Natural killer cell (primary cell): ENCODE data around the gene GREM2. TPM values are rescaled to one million over a fixed set of nuclear protein-coding genes. Genes with fewer than 3 reads are reported as not detected.

Experiments
- ATAC-seq, 3 donors: fragments of 150-1000 bp in 2 of 3; fragments of 200-7000 bp in 1 of 3; cut with Tn5 transposase; 1 replicate in 1 of 3; 2 replicates in 2 of 3; pipeline ENCODE4 v1.10.0; 2021; ENCODE audit warnings: mild to moderate bottlenecking in 2 of 3, moderate library complexity in 2 of 3
- DNase-seq, 2 donors: peaks; one replicate each; pipeline versions ENCODE4 v3.0.0 to v3.0.0-alpha.2; 2013 to 2021; ENCODE audit warnings: mixed read lengths in 1 of 2
- H3K27ac ChIP-seq: one replicate; pipeline ENCODE4 v1.5.1; 2013; ENCODE audit warnings: mild to moderate bottlenecking, low read length
- H3K27me3 ChIP-seq: one replicate; pipeline ENCODE4 v1.6.1; 2013; ENCODE audit warnings: low read length; ENCODE audit not compliant: control insufficient read depth, insufficient read depth
- H3K36me3 ChIP-seq: one replicate; pipeline ENCODE4 v1.6.1; 2013; ENCODE audit warnings: low read length; ENCODE audit not compliant: control insufficient read depth, insufficient read depth
- H3K4me1 ChIP-seq: one replicate; pipeline ENCODE4 v1.6.1; 2013; ENCODE audit warnings: low read length; ENCODE audit not compliant: control insufficient read depth, insufficient read depth
- H3K4me3 ChIP-seq: one replicate; pipeline ENCODE4 v1.5.1; 2013; ENCODE audit warnings: low read length
- H3K9me3 ChIP-seq: one replicate; pipeline ENCODE4 v1.6.1; 2013; ENCODE audit warnings: low read length; ENCODE audit not compliant: control insufficient read depth, insufficient read depth
- H3K27ac Mint-ChIP-seq, 2 donors: one replicate each; pipeline ENCODE4 v1.8.0; 2022; ENCODE audit warnings: mild to moderate bottlenecking in 2 of 2, mixed read lengths in 2 of 2, moderate library complexity in 1 of 2
- H3K27me3 Mint-ChIP-seq, 2 donors: one replicate each; pipeline ENCODE4 v1.8.0; 2022; ENCODE audit warnings: low read depth in 2 of 2, mixed read lengths in 2 of 2
- H3K36me3 Mint-ChIP-seq: one replicate; pipeline ENCODE4 v1.8.0; 2022; ENCODE audit warnings: mixed read lengths
- H3K4me1 Mint-ChIP-seq, 2 donors: one replicate each; pipeline ENCODE4 v1.8.0; 2022; ENCODE audit warnings: mixed read lengths in 2 of 2
- H3K4me3 Mint-ChIP-seq: one replicate; pipeline ENCODE4 v1.8.0; 2022; ENCODE audit warnings: mild to moderate bottlenecking, moderate library complexity, mixed read lengths
- H3K9me3 Mint-ChIP-seq, 2 donors: one replicate each; pipeline ENCODE4 v1.8.0; 2022; ENCODE audit warnings: mixed read lengths in 2 of 2
- CTCF ChIP-seq: fragments of 200-600 bp; IDR thresholded peaks from one replicate; pipeline ENCODE4 v1.8.0; 2022; ENCODE audit warnings: antibody characterized with exemption
- WGBS: methylation state at CpG from one replicate; pipeline ENCODE4 v1.1.7; 2013; ENCODE audit warnings: missing lambda C conversion rate; ENCODE audit not compliant: insufficient coverage; 5-methylcytosine and 5-hydroxymethylcytosine counted together
- intact Hi-C: fragments of 100-400 bp; cut with micrococcal nuclease; formaldehyde crosslinking; loops from one replicate; pipeline ENCODE4 v1.14.2; 2022
- total RNA-seq, 4 donors: library from RNA; stranded (reverse); fragments of 120-200 nt in 1 of 4; gene quantifications; one replicate each; pipeline versions ENCODE4 v1.2.3 to v1.2.4, GENCODE V29; 2013 to 2022

GREM2 gene
- total RNA-seq, result under 1 TPM in 2 of 3 donors, not detected in 1; 0.08 to 0.34 TPM
- 0.79 TPM for total RNA-seq (2013)

GRCh38 chr1:240611619-240612480 is at the start of gene GREM2:
Gene GREM2, minus strand, starts transcription at chr1:240612155. Its CDS starts 118,680 bp downstream, at chr1:240493475.
- H3K27ac Mint-ChIP-seq, result peak within 1 kb of the TSS; percentile 69 to 81
- peaks cover 31 to 41% of the 10 kb centered on the region in 2 donors for H3K4me1 Mint-ChIP-seq
- H3K9me3 Mint-ChIP-seq, result no peaks in the 10 kb centered on the region
- Histone ChIP-seq H3K36me3 (no peaks in the 10 kb centered on the region), H3K27me3 (peaks cover 7% of the 10 kb centered on the region), H3K9me3 (no peaks in the 10 kb centered on the region), H3K27ac (peak within 1 kb of the TSS; percentile 22), H3K4me3 (peak within 1 kb of the TSS; percentile 57), H3K4me1 (peaks cover 22% of the 10 kb centered on the region)
- H3K36me3 Mint-ChIP-seq, result no peaks in the 10 kb centered on the region
- intact Hi-C loops, result loop anchor here (2.0 kb wide), 1 partner anchor 35 kb away; no protein-coding TSS in a partner anchor
- DNase-seq (peak; percentile 39 to 44), ATAC-seq (peak; percentile 80 to 87 (median 82))
- 3% methylated on average over 40 of the region's 40 CpGs for WGBS
- peak within 1 kb of the TSS; percentile 99 for H3K4me3 Mint-ChIP-seq
- no peak for TF ChIP-seq CTCF
- peaks cover 47 to 90% of the 10 kb centered on the region in 2 donors for H3K27me3 Mint-ChIP-seq

- Mint-ChIP-seq H3K27me3 (peaks cover 12 to 58% of the 10 kb centered on the region in 2 donors), H3K4me3 (no peak overlapping the region), H3K27ac (no peak overlapping the region), H3K36me3 (no peaks in the 10 kb centered on the region), H3K9me3 (no peaks in the 10 kb centered on the region), H3K4me1 (no peaks in the 10 kb centered on the region)
- intact Hi-C loops, result no loop called here
- H3K4me3 ChIP-seq, result no peak overlapping the region
- H3K27me3 ChIP-seq, result no peaks in the 10 kb centered on the region
- WGBS, result 85% methylated on average over 12 of the region's 12 CpGs
- H3K9me3 ChIP-seq, result no peaks in the 10 kb centered on the region
- no peak for DNase-seq
- no peak for TF ChIP-seq CTCF
- no peak overlapping the region for H3K27ac ChIP-seq
- H3K4me1 ChIP-seq, result no peaks in the 10 kb centered on the region
- no peaks in the 10 kb centered on the region for H3K36me3 ChIP-seq
- no peak for ATAC-seq
Measured at GRCh38 chr1:240658312-240658960, 46.5 kb upstream of the GREM2 start.

- DNase-seq (no peak), ATAC-seq (no peak)
- Mint-ChIP-seq H3K9me3 (no peaks in the 10 kb centered on the region), H3K27ac (no peak overlapping the region), H3K4me3 (no peak overlapping the region), H3K4me1 (no peaks in the 10 kb centered on the region), H3K36me3 (no peaks in the 10 kb centered on the region), H3K27me3 (peaks cover 19 to 48% of the 10 kb centered on the region in 2 donors)
- intact Hi-C loops, result no loop called here
- Histone ChIP-seq H3K27ac (no peak overlapping the region), H3K4me3 (no peak overlapping the region), H3K27me3 (no peaks in the 10 kb centered on the region), H3K36me3 (no peaks in the 10 kb centered on the region), H3K9me3 (no peaks in the 10 kb centered on the region), H3K4me1 (no peaks in the 10 kb centered on the region)
- TF ChIP-seq CTCF, result no peak
- WGBS, result 84% methylated on average over 1 of the region's 4 CpGs
Measured at GRCh38 chr1:240656531-240656930, 44.6 kb upstream of the GREM2 start.
